ENCODE results near the gene RNGTT. TPM values are rescaled to one million over a fixed set of nuclear protein-coding genes. Genes with fewer than 3 reads are reported as not detected.
"Not testable (repeated sequence)": the region's sequence is repeated elsewhere in the genome, so short reads cannot be mapped to it uniquely, and the experiment has no call there.

The RNGTT gene
- polyA plus RNA-seq, 5 donors: 13.3 to 18.0 (median 17.6) TPM

DNA sequence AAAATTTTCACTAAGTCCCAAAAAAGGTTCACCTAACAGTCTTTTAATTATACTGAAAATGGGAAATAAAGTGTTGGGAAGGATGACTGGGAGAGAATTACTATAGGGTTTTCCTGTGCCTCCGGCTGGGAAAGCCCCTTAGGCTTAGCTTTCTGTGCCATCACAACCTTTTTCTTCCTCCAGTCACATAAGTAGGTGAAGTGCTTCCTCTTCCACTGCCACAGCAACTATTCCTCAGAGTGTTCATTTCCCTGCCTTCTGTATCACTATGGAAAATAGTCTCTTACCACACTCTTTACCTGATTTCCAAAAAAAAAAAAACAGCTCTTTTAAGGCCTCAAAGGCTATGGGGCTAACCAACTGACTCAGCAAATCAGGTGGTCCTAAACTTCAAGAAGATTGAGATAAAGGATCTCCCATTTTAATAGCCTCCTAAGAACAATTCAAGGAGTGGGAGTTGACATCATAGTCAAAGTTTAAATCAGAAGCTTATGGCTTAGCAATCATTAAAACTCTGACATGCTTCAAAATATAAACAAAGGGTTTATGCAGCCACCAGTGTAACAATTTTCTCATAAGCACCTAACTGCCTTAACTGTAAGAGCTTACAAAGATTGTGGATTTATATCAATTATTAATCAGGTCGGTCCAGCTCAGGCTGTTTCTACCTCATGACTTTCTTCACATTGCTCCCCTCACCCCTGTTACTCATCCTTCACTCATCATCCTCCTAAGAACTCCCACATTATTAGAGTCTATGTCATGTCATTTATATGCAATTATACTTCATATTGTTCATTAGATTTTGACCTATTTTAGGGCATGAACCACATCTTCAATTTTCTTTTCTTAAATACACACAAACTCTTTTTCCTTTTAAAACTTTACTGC, 95.3 kb downstream of the RNGTT start:
- no peak for DNase-seq

DNA sequence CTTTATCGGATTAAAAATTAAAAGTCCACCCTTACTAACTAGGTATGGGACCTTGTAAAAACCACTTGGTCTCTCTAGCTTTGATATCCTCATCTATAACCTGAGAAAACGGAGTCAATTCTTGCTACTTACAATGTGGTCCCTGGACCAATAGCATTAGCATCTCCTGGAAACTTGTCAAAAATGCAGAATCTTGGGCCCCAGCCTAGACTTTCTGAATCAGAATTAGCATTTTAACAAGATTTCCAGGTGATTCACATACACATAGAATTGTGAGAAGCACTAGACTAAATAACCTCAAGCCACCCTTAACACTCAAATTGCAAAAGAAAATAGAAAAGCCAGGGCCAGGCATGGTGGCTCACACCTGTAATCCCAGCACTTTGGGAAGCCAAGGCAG, 96.6 kb downstream of the RNGTT start:
- no peak for DNase-seq

DNA sequence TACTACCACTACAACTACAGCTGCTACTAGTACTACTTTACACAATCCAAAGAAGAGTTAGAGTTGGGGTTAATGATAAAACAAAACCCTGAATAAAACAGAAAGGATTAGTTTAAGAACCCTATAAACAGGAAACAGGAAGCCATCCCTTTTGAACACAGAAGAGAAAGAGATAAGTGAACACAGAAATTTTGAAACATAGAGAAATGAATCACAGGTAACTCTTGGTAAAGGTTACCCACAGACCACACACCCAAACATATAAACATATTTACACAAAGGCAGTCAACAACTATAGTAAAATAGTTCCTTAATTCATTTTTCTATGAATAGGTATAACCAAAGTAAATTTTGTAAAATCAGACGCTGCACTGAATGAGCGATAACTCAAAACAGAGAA, 98.1 kb downstream of the RNGTT start:
- DNase-seq: no peak

DNA sequence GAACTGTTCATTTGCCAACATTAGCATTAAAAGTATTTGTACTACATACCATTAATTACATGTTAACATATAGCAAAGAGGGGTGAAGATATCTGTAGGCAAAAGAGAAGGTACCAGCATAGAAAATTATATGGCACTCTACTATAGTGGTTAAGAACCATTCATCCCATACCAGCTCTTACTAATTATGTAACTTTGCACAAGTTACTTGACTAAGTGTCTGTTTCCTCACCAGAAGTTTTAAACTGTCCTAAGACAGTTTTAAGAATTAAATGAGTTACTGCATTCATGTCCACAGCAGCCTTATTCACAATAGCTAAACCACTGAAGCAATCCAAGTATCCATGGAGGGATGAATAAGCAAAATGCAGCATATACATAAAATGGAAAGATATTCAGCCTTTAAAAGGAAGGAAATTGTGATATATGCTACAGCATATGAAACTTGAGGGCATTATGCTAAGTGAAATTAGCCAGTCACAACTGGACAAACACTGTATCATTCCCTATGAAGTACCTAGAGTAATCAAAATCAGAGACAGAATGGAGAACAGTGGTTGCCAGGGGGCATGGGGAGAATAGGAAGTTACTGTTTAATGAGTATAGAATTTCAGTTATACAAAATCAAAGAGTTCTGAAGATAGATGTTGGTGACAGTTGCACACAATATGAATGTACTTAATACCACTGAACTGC, 98.9 kb downstream of the RNGTT start:
- no peak for DNase-seq

DNA sequence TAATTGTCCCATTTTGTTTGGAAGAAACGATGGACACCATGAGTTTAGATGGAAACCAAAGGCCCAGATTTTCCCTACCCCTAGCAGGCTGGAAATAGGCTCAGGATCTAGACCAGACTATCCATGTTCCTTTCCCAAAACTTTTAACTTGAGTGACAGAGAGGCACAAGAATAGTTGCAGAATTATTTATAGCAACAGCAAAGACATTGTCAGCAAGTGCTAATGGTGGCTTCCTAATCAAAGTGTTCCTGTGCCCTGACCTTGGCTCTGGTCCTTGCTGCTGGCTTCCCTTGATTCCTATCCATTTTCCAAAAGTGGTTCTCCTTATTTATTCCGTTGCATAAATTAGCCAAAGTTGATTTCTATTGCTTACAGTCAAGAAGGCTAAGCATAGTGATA, 103.1 kb downstream of the RNGTT start:
- DNase-seq: no peak

DNA sequence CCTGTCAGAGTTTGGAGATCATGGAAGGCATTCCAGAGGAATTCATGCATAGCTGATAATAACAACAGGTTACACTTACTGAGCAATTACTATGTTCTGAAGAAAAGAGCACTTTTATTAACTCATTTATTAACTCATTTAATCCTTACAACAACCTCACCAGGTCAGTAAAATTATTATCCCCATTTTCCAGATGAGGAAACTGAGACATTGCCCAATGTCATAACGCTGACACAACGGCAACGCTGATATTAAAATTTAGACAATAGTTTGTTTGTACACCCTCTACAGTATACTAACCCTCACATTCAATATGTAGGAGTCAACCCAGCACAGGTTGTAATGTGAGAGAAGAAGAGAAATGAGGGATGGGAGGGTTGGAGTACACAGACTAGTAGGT, 105.0 kb downstream of the RNGTT start:
- DNase-seq: no peak

DNA sequence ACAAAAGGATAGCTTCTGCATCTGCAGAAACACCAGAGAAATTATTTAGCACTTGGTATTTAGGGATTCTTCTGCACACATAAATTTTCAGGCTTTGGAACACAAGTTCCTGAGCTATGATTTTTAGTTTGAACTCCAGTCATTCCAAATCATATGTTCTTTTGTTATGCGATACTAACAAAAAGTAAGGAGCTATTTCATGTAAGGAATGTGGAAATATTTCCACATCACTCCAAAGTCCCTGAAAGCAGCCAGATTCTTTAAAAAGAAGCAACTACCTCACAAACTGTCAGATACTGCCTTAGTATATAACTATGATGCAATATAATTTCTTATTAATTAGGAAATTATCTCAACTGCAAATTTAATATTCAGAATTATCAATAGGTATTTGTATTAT, 106.9 kb downstream of the RNGTT start:
- no peak for DNase-seq

DNA sequence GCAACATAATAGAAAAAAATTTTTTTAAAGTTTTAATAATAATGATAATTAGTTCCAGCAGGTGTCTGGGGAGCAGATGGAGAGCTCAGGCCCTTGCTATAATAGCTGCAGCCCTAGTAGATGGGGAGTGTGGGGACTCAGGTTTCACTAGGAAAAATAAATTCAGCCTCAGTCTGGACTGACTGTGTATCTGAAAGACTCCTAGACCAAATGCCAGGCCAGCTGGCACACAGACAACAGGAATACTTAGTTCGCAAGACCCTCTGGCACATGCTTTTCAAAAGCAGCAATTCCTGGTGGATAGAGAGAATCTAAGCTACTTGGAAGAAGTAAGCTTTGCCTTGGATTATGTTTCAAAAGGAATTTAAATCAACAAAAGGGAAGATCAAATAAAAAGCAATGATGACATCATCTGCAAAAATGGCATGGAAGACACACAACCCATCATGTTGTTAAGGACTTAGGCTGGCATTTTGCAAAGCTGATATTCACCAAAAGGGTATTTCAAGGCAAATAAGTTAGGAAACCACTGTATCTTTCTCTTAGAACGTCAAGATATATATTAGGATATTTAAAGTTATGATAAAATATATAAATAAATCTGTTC, 107.8 kb downstream of the RNGTT start:
- DNase-seq: no peak

DNA sequence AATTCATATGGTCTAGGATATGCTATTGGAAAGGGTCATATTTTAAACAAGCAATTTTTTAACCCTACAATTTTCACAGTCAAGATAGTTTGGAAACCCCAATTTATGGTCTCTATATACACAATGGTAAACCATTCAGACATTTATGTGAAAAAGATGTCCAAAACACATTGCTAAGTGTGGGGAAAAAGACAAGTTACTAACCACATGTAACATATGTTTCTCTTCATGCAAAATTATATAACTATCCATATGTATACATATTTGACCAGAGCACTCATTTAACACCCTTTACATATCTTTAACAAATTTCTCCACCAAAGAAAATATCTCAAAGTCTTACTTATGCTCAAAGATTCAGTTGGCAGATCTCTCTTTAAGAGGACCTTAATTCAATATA, 110.6 kb downstream of the RNGTT start:
- no peak for DNase-seq

DNA sequence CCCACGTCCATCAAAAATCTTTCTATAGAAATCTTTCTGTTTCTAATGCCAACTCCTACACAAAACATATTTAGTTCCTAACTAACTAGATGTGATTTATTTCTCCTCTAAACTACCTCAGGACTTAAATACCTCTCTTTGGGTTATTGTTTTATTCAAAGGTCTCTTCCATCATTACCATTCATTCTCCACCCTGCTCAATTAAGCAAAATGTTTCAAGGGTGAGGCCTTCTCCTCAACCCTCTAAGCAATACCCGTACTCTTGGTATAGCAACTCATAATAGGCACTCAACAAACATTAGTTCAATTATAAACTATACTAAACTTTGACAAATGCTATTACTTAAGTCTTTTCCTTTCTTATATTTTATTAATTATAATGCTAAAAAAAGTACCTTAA, 111.4 kb downstream of the RNGTT start:
- no peak for DNase-seq

DNA sequence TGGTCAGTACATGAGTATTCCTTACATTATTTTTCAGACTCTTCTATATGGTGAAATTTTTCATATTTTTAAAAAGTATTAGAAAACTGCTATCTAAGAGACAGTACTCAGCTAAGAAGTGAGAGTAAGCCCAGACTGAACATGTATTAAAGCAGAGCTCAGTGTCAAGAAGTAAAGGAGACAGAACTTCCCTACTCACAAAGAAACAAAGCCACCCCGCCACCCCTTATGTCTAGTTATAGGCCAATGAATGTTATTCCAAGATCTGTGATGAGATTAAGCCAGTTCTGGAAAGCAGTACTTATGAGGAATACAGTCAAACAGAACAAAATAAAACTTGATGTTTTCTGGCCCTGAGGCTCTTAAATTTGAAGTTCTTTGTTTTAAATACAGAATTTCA, 114.5 kb downstream of the RNGTT start:
- DNase-seq: no peak

DNA sequence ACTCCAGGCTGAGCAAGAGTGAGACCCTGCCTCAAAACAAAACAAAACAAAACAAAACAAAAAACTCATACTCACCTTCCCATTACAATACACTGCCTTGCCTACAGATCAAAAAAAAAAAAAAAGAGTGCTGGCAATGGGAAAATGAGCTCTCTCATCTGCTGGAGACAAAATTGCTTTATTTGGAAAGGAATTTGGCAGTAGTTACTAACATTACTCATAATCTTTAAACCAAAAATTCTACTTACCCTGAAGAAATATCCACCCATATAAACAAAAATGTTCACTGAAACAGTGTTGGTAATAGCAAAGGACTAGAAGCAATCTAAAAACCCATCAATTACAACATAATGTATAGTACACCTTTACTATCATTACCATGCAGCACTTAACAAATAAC, 120.4 kb downstream of the RNGTT start:
- no peak for DNase-seq

DNA sequence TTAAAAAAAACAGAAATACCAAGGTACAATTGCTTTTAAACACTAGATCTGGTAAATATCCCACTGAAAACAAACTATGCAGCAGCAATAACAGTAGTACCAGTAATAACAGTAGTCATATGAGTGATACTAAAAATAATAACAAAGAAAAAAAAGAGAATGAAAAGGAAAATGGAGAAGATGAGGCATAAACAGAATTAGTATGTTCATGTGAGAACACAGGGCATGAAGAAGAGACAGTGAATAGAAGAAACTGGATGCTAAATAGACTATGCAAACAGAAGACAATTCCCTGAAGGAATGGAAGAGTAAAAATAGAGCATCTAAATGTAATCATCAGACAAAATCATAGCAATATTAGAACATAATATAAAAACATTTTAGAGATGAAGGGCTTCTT, 121.1 kb downstream of the RNGTT start:
- no peak for DNase-seq

DNA sequence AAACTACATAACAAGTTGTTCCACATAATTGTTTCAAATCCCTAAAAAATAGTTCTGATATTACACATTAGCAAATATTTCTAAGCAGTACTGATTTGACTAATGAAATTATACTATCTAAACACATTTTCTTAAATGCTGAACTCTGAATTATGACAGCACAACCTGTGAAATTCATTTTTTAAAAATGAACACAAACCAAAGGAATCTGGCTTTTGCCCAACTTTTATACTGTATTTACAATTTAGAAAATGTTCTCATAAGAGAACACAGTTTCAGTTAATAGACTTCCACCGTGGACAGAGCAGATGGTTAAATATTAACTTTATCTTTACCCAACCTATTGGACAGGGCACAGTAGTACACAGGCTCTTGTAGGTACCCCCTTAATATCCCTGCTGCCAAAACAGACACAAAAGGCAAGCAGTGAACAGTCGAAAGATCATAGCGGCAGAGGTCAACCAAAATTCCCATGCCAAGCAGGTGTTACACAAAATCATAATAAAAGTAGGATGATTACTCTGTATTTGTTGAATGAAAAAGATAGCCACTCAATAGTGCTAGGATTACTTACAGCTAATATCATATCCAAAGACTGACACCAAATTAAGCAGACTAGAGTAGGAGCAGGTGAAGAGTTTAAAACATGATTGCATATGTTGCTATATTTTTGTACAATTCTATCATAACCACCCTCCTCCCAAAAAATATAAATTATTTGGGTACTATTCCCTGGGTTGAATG, 122.5 kb downstream of the RNGTT start:
- DNase-seq: no peak

DNA sequence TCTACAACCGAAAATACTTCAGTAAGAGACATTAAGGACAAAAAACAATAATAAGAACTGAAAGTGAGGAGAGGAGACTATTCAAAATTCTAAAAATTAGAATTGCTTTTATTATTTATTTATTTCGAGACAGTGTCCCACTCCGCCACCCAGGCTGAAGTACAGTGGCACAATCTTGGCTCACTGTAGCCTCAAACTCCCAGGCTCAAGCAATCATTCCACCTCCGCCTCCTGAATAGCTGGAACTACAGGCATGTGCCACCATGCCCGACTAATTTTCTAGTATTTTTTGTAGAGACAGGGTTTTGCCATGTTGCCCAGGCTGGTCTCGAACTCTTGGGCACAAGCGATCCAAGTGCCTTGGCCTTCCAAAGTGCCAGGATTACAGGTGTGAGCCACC, 123.1 kb downstream of the RNGTT start:
- DNase-seq: no peak

DNA sequence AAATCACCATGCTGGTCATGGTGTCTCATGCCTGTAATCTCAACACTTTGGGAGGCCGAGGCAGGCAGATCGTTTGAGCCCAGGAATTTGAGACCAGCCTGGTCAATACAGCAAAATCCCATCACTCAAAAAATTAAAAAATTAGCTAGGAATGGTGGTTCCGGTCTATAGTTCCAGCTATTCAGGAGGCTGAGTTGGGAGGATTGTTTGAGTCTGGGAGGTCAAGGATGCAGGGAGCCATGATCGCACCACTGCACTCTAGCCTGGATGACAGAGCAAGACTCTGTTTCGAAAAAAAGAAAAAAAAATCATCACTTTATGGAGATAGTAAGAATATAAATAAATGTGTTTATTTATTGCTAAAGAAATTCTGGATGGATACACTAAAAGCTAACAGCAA, 124.1 kb downstream of the RNGTT start:
- DNase-seq: no peak

DNA sequence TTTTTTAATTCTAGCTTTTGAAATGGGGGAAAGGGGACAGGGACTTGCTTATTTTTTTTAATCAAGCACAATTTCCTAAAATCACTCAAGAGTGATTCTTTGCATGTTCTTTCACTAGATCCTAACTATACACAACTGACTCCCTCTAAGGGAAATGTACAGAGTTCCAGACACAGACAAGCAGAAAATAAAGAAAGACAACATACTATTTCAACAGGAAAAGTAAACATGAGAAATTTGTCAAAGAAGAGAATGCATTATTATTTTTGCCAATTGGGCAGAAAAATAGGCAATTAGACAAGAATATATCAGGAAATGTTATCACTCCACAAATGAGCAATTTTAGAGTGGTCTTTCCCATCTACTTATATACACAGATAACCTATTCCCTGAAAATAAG, 128.2 kb downstream of the RNGTT start:
- DNase-seq: no peak

DNA sequence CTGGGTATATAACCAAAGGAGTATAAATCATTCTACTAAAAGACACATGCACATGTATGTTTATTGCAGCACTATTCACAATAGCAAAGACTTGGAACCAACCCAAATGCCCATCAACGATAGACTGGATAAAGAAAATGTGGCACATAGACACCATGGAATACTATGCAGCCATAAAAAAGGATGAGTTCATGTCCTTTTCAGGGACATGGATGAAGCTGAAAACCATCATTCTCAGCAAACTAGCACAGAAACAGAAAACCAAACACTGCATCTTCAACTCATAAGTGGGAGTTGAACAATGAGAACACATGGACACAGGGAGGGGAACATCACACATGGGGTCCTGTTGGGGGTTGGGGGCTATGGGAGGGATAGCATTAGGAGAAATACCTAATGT, 130.3 kb downstream of the RNGTT start:
- not testable (repeated sequence) for DNase-seq

DNA sequence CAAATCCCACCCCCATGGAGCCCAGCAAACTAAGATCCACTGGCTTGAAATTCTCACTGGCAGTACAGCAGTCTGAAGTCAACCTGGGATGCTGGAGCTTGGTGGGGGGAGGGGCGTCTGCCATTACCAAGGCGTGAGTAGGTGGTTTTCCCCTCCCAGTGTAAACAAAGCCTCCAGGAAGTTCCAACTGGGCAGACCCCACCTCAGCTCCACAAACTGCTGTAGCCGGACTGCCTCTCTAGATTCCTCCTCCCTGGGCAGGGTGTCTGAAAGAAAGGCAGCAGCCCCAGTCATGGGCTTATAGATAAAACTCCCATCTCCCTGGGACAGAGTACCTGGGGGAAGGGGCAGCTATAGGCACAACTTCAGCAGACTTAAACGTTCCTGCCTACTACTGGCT, 135.8 kb downstream of the RNGTT start:
- DNase-seq: not testable (repeated sequence)

DNA sequence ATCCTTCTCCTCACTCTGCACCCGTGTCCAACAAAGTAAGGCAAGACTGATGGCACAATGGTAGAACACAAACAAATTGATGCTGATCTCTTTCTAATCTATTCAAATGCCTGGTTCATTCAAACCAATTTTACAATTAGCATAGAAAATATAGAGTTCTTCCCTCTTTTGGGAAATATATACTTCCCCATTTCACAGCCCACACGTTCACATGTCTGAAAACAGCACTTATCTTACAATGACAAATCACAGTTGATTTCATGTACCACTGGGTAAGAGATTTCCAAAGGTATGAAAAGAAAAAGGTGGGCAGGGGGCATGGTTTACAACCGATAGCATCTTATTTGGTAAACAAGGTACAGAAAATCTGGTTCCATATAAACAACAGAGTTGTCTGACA, 137.6 kb downstream of the RNGTT start:
- DNase-seq: no peak

DNA sequence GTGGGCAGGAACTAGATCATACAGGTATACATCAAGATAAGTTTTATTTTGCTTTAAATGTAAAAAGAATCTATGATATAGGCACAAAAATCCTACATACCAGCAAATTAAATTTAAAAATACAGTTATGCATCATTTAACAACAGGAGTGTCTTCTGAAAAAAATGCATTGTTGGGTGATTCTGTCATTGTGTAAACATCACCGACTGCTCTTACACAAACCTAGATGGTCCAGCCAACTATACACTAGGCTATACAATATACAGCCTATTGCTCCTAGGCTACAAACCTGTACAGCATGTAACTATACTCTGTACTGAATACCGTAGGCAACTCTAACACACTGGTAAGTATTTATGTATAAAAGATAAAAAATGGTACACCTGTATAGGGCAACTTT, 139.4 kb downstream of the RNGTT start:
- no peak for DNase-seq

DNA sequence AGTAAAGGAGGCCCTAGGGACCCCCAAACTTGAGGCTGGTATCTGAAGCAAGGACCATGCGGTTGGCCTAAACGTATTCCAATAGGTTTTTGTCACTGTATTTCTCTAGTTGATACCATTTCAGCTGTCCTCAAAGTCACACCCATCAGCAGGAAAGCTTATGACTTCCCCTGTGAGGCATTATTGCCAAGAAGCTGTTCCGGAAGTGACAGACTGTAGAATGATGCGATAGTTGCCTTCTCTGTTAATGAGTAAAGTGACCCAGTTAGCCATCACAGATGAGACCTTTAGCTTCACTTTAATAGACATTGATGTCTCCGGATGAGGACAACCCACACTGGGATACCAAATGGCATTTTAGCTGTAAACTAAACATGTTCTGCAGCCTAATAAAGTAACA, 147.9 kb downstream of the RNGTT start:
- DNase-seq: no peak
